Tibial artery (tissue), 4 donors: Measurements from ENCODE around the gene PLCH2.

Experiments used
- DNase-seq, 2 donors: peaks; one replicate each; pipeline ENCODE4 v3.0.0-alpha.2; 2019
- H3K27ac ChIP-seq, 2 donors: fragments of 200-600 bp; sonication (generic) in 1 of 2; 1 replicate in 1 of 2; 2 replicates in 1 of 2; pipeline ENCODE4 v1.5.1; 2018 to 2019; ENCODE audit warnings: mild to moderate bottlenecking in 1 of 2
- H3K27me3 ChIP-seq, 2 donors: fragments of 200-600 bp; sonication (generic) in 1 of 2; one replicate each; pipeline versions ENCODE4 v1.5.1 to v1.6.0; 2016 to 2019
- H3K36me3 ChIP-seq, 3 donors: fragments of 200-600 bp; sonication (generic) in 2 of 3; one replicate each; pipeline ENCODE4 v1.5.1; 2016 to 2019; ENCODE audit warnings: mild to moderate bottlenecking in 2 of 3
- H3K4me1 ChIP-seq, 4 donors: fragments of 200-600 bp; sonication (generic) in 2 of 4; 1 replicate in 3 of 4; 2 replicates in 1 of 4; pipeline ENCODE4 v1.5.1; 2016 to 2019
- H3K4me3 ChIP-seq, 2 donors: fragments of 200-600 bp; sonication (generic) in 1 of 2; 1 replicate in 1 of 2; 2 replicates in 1 of 2; pipeline ENCODE4 v1.5.1; 2018 to 2019; ENCODE audit warnings: mild to moderate bottlenecking in 2 of 2
- H3K9me3 ChIP-seq, 3 donors: fragments of 200-600 bp; sonication (generic) in 1 of 3; one replicate each; pipeline ENCODE4 v1.5.1; 2016 to 2019
- intact Hi-C: fragments of 100-400 bp; cut with DNase I; formaldehyde crosslinking; loops from one replicate; pipeline ENCODE4 v1.15.0; 2023; ENCODE audit warnings: low total_unique reads
- TF ChIP-seq, protein P1 (sequence below), 2 experiments: fragments of 200-600 bp in 1 of 2; fragments of 450-650 bp in 1 of 2; IDR thresholded peaks; one replicate each; pipeline ENCODE4 v1.5.1; 2017 to 2019; ENCODE audit warnings: antibody characterized with exemption in 2 of 2, mild to moderate bottlenecking in 1 of 2, moderate library complexity in 1 of 2

Gene PLCH2

DNA sequence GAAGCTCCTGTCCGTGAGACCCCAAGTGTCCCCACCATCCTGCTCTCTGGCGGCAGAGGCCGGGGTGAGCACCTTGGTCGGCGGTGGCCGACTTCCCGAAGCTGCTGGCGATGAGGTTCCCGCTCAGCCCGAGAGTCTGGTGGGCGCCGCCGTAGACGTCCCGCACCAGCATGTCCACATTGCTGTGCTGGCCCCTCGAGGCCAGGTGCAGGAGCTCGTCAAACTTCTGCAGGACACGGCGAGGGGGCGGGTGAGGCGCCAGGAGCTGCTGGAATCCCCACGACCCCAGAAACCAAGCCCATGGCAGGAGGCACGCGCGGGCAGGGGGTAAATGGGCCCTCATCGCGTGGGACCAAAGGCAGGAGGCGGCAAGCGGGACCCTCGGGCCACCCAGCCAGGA is 43.6 kb downstream of the PLCH2 start:
- no peak overlapping the region for H3K4me3 ChIP-seq
- intact Hi-C loops, result loop anchor here (5.0 kb wide), 1 partner anchor 38 kb away; the partner anchor contains the start of gene TNFRSF14
- H3K9me3 ChIP-seq, result no peaks in the 10 kb centered on the region
- peaks cover 0 to 12% (median 9%) of the 10 kb centered on the region in 4 donors for H3K4me1 ChIP-seq
- H3K27me3 ChIP-seq, result no peaks in the 10 kb centered on the region
- no peak overlapping the region for H3K27ac ChIP-seq
- H3K36me3 ChIP-seq, result peaks cover 62 to 75% (median 63%) of the 10 kb centered on the region in 3 donors
- TF ChIP-seq, protein P1, sequence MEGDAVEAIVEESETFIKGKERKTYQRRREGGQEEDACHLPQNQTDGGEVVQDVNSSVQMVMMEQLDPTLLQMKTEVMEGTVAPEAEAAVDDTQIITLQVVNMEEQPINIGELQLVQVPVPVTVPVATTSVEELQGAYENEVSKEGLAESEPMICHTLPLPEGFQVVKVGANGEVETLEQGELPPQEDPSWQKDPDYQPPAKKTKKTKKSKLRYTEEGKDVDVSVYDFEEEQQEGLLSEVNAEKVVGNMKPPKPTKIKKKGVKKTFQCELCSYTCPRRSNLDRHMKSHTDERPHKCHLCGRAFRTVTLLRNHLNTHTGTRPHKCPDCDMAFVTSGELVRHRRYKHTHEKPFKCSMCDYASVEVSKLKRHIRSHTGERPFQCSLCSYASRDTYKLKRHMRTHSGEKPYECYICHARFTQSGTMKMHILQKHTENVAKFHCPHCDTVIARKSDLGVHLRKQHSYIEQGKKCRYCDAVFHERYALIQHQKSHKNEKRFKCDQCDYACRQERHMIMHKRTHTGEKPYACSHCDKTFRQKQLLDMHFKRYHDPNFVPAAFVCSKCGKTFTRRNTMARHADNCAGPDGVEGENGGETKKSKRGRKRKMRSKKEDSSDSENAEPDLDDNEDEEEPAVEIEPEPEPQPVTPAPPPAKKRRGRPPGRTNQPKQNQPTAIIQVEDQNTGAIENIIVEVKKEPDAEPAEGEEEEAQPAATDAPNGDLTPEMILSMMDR (IDR thresholded peaks at IDR 0.05), result no peak
- DNase-seq, result no peak

GRCh38 chr1:2520206-2520605 is 44.1 kb downstream of the PLCH2 start:
- DNase-seq, result no peak
- H3K4me1 ChIP-seq, result peaks cover 0 to 17% (median 14%) of the 10 kb centered on the region in 4 donors
- intact Hi-C loops, result loop anchor here (5.0 kb wide), 1 partner anchor 37 kb away; the partner anchor contains the start of gene TNFRSF14
- no peak overlapping the region for H3K4me3 ChIP-seq
- no peaks in the 10 kb centered on the region for H3K9me3 ChIP-seq
- no peaks in the 10 kb centered on the region for H3K27me3 ChIP-seq
- TF ChIP-seq, protein P1 (IDR thresholded peaks at IDR 0.05), result no peak
- no peak overlapping the region for H3K27ac ChIP-seq
- H3K36me3 ChIP-seq, result peaks cover 57 to 71% (median 58%) of the 10 kb centered on the region in 3 donors

DNA sequence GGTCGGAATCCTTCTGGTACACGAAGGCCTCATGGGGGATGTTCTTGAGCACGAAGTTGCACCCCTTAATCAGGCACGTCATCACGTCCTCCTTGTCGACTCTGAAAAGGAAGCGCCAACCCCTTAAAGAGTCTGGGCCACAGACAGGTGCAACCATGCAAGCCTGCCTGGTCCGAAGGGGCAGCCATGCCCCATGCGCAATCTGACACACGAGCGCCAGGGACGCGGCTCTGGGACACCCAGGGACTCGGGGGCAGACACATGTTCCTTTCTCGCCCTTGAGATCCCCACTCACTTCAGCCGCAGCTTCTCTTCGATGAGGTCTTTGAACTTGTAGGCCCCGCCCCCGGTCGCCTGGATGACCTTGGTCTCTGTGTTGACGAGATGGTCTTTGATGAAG is 44.7 kb downstream of the PLCH2 start:
- H3K27ac ChIP-seq, result no peak overlapping the region
- no peak overlapping the region for H3K4me3 ChIP-seq
- no peak for DNase-seq
- no peaks in the 10 kb centered on the region for H3K9me3 ChIP-seq
- peaks cover 0 to 22% (median 18%) of the 10 kb centered on the region in 4 donors for H3K4me1 ChIP-seq
- no peaks in the 10 kb centered on the region for H3K27me3 ChIP-seq
- intact Hi-C loops, result loop anchor here (5.0 kb wide), 1 partner anchor 36 kb away; the partner anchor contains the start of gene TNFRSF14
- TF ChIP-seq, protein P1 (IDR thresholded peaks at IDR 0.05), result no peak
- H3K36me3 ChIP-seq, result peaks cover 53 to 65% (median 57%) of the 10 kb centered on the region in 3 donors

- H3K9me3 ChIP-seq, result no peaks in the 10 kb centered on the region
- peaks cover 0 to 30% (median 26%) of the 10 kb centered on the region in 4 donors for H3K4me1 ChIP-seq
- no peak overlapping the region for H3K4me3 ChIP-seq
- intact Hi-C loops, result loop anchor here (5.0 kb wide), 1 partner anchor 35 kb away; the partner anchor contains the start of gene TNFRSF14
- TF ChIP-seq, protein P1 (IDR thresholded peaks at IDR 0.05), result no peak
- no peak overlapping the region for H3K27ac ChIP-seq
- no peaks in the 10 kb centered on the region for H3K27me3 ChIP-seq
- H3K36me3 ChIP-seq, result peaks cover 43 to 50% (median 44%) of the 10 kb centered on the region in 3 donors
- DNase-seq, result no peak
Observed at GRCh38 chr1:2522230-2522629, 46.1 kb downstream of the PLCH2 start.

- Histone ChIP-seq H3K4me3 (no peak overlapping the region), H3K27ac (no peak overlapping the region)
- intact Hi-C loops, result loop anchor here (5.0 kb wide), 1 partner anchor 34 kb away; the partner anchor contains the start of gene TNFRSF14
Observed at GRCh38 chr1:2523191-2523890, 47.3 kb downstream of the PLCH2 start.

More at GRCh38 chr1:2523191-2523890, 47.3 kb downstream of the PLCH2 start:
- no peak for DNase-seq
- Histone ChIP-seq H3K4me1 (peaks cover 4 to 41% (median 37%) of the 10 kb centered on the region in 4 donors), H3K36me3 (peaks cover 32 to 39% (median 33%) of the 10 kb centered on the region in 3 donors), H3K9me3 (no peaks in the 10 kb centered on the region), H3K27me3 (no peaks in the 10 kb centered on the region)
- TF ChIP-seq, protein P1 (IDR thresholded peaks at IDR 0.05), result no peak
